Esophagus muscularis mucosa (tissue), 4 donors: ENCODE data around the gene IL32. TPM values are rescaled to one million over a fixed set of nuclear protein-coding genes. Genes with fewer than 3 reads are reported as not detected.

ENCODE experiments used
- DNase-seq: peaks from one replicate; pipeline ENCODE4 v3.0.0-alpha.2; 2017; ENCODE audit errors: extremely low spot score
- H3K27ac ChIP-seq, 4 donors: fragments of 200-600 bp; sonication (generic); replicated peaks in 1 of 4; 1 replicate in 3 of 4; 2 replicates in 1 of 4; pipeline ENCODE4 v1.5.1; 2016 to 2019; ENCODE audit warnings: mild to moderate bottlenecking in 1 of 4
- H3K27me3 ChIP-seq, 4 donors: fragments of 200-600 bp; sonication (generic); one replicate each; pipeline versions ENCODE4 v1.5.1 to v1.6.0; 2016 to 2019
- H3K36me3 ChIP-seq, 4 donors: fragments of 200-600 bp; sonication (generic); one replicate each; pipeline ENCODE4 v1.5.1; 2016 to 2019
- H3K4me1 ChIP-seq, 4 donors: fragments of 200-600 bp; sonication (generic); one replicate each; pipeline ENCODE4 v1.5.1; 2016 to 2019
- H3K4me3 ChIP-seq, 4 donors: fragments of 200-600 bp; sonication (generic); 1 replicate in 2 of 4; 2 replicates in 2 of 4; pipeline ENCODE4 v1.5.1; 2016 to 2019; ENCODE audit warnings: mild to moderate bottlenecking in 4 of 4, moderate library complexity in 1 of 4
- H3K9me3 ChIP-seq, 4 donors: fragments of 200-600 bp; sonication (generic); 1 replicate in 3 of 4; 2 replicates in 1 of 4; pipeline ENCODE4 v1.5.1; 2016 to 2019
- CTCF ChIP-seq, 3 experiments: fragments of 200-600 bp in 2 of 3; fragments of 450-650 bp in 1 of 3; sonication (generic) in 2 of 3; IDR thresholded peaks; one replicate each; pipeline ENCODE4 v1.5.1; 2017 to 2019; ENCODE audit warnings: antibody characterized with exemption in 3 of 3, mild to moderate bottlenecking in 2 of 3, moderate library complexity in 1 of 3
- EP300 ChIP-seq: sonication (generic); formaldehyde crosslinking; IDR thresholded peaks from one replicate; pipeline ENCODE4 v1.6.1; 2017; ENCODE audit warnings: antibody characterized with exemption
- POLR2A ChIP-seq: fragments of 450-650 bp; IDR thresholded peaks from one replicate; pipeline ENCODE4 v1.6.1; 2017; ENCODE audit warnings: antibody characterized with exemption, moderate library complexity, mild to moderate bottlenecking, low read depth
- POLR2AphosphoS5 ChIP-seq, 2 donors: sonication (generic); formaldehyde crosslinking; IDR thresholded peaks; one replicate each; pipeline ENCODE4 v1.6.1; 2017; ENCODE audit warnings: antibody characterized with exemption in 2 of 2
- WGBS: methylation state at CpG from one replicate; pipeline ENCODE4 v1.1.5; 2018; 5-methylcytosine and 5-hydroxymethylcytosine counted together
- intact Hi-C: fragments of 100-400 bp; cut with DNase I; formaldehyde crosslinking; loops from one replicate; pipeline ENCODE4 v1.15.1; 2023
- total RNA-seq, 4 donors: library from RNA; depleted of rRNA; stranded (reverse); fragments of >200 nt; gene quantifications; one replicate each; pipeline versions ENCODE4 v1.1.0 to v1.2.1, GENCODE V29; 2016

IL32 gene
- total RNA-seq, 4 donors from 2014 or later, result 13.7 to 40.8 (median 31.2) TPM

DNA sequence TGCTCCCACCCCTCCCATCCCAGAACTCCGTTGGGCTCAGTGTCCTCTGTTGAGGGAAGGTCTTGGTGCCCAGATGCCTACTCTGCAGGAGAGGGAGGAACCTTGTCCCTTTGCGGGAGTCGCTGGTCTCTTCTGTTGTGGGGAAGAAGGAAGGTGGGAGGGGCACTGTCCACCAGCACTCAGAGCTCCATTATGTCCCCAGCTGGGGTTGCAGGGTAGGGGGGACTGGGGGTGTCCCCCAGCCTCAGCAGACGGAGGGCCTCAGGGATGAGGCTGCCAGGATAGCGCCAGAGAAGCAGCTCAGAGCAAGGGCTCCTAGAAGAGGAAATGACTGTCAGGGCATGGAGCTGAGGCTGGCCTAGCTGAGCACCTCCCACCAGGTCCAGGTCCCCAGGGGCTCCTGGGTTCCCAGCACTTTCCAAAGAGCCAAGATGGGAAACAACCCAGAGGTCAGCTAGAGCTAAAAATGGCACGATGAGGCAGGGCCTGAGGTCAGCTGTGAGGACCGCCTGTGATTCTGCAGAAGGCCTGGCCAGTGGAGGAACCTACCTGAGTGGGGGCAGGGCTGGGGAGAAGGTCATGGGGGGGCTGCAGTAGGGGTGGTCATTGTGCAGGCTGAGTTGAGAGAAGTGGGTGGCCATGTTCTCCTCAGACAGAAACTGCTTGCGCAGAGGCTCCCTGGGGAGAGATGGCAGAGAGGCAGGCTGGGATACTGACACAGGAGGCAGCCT is 42.6 kb upstream of the IL32 start:
- H3K27ac ChIP-seq, result peak overlapping the region; percentile 96 to 99 (median 98)
- TF ChIP-seq POLR2A (no peak), CTCF (IDR thresholded peaks at IDR 0.05) (no peak), POLR2AphosphoS5 (IDR thresholded peaks at IDR 0.05) (no peak), EP300 (no peak)
- H3K4me1 ChIP-seq, result peaks cover 45 to 76% (median 64%) of the 10 kb centered on the region in 4 donors
- peaks cover 11 to 23% (median 20%) of the 10 kb centered on the region in 4 donors for H3K36me3 ChIP-seq
- WGBS, result 26% methylated on average over 7 of the region's 8 CpGs
- H3K4me3 ChIP-seq, result peak overlapping the region; percentile 66 to 86 (median 74)
- no peak for DNase-seq
- no peaks in the 10 kb centered on the region for H3K9me3 ChIP-seq
- intact Hi-C loops, result no loop called here
- peaks cover 0 to 16% (median 11%) of the 10 kb centered on the region in 4 donors for H3K27me3 ChIP-seq

GRCh38 chr16:3023415-3023668 is 42.1 kb upstream of the IL32 start:
- TF ChIP-seq CTCF (IDR thresholded peaks at IDR 0.05) (no peak), POLR2A (no peak), POLR2AphosphoS5 (IDR thresholded peaks at IDR 0.05) (no peak)
- DNase-seq, result no peak
- H3K9me3 ChIP-seq, result no peaks in the 10 kb centered on the region
- peaks cover 11 to 23% (median 20%) of the 10 kb centered on the region in 4 donors for H3K36me3 ChIP-seq
- peaks cover 0 to 11% (median 6%) of the 10 kb centered on the region in 4 donors for H3K27me3 ChIP-seq
- H3K4me3 ChIP-seq, result peak overlapping the region; percentile 66 to 86 (median 74)
- peak overlapping the region; percentile 96 to 99 (median 98) for H3K27ac ChIP-seq
- peaks cover 45 to 76% (median 64%) of the 10 kb centered on the region in 4 donors for H3K4me1 ChIP-seq
- intact Hi-C loops, result no loop called here
- 35% methylated on average over 2 of the region's 6 CpGs for WGBS

DNA sequence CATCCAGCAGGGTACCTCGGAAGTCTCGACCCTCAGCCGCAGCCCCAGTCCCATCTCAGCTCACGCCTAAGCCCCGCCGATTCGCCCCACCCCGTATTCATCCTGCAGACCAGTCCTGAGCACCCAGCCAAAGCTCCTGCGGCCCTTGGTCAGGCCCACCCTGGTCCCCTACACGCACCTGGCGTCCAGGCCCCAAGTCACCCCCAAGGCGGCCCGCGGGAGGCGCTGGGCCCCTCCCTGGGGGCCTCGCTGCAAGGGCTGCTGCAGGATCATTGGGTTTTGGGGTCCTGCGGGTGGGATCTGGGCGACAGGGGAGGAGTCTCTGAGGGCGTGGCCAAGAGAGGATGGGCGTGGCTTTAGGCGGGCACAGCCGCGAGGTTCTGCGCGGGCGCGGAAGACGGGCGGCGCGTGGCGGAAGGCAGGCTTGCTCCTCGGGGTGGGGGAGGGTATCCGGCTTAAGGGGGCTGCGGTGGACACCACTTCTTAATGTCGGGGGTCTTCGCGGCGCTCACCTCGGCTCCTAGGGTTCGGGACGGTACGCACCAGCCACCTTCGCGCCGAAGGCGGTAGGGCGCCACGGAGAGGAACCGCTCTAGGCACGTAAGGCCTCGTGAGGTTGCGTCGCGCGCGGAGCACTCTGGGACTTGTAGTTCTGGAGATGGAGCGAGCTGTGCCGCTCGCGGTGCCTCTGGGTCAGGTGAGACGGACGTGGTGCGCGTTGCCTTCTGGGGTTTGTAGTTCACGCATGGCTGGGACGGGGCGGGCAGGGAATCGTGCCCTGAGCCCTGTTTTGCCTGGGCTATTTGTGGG is 41.6 kb upstream of the IL32 start, which contains the start of the genes HCFC1R1 and THOC6:
Gene HCFC1R1, minus strand, starts transcription at position 274 of the 810 bp plus-strand sequence. Its CDS starts 1 bp downstream, at position 273.
Gene THOC6, plus strand, starts transcription at position 367 of the 810 bp plus-strand sequence. Its CDS starts 292 bp downstream, at position 659.
- peak within 1 kb of the TSS; percentile 66 to 86 (median 74) for H3K4me3 ChIP-seq
- peak; percentile 100 for DNase-seq
- peaks cover 0 to 11% (median 2%) of the 10 kb centered on the region in 4 donors for H3K27me3 ChIP-seq
- H3K27ac ChIP-seq, result peak within 1 kb of the TSS; percentile 96 to 99 (median 98)
- no peaks in the 10 kb centered on the region for H3K9me3 ChIP-seq
- H3K4me1 ChIP-seq, result peaks cover 49 to 79% (median 69%) of the 10 kb centered on the region in 4 donors
- TF ChIP-seq POLR2A (peak; percentile 57), CTCF (IDR thresholded peaks at IDR 0.05) (peak in 1 of 3 experiments; percentile 14), EP300 (no peak), POLR2AphosphoS5 (IDR thresholded peaks at IDR 0.05) (peak; percentile 92 to 95)
- intact Hi-C loops, result no loop called here
- WGBS, result 2% methylated on average over 11 of the region's 69 CpGs
- H3K36me3 ChIP-seq, result peaks cover 11 to 23% (median 20%) of the 10 kb centered on the region in 4 donors

DNA sequence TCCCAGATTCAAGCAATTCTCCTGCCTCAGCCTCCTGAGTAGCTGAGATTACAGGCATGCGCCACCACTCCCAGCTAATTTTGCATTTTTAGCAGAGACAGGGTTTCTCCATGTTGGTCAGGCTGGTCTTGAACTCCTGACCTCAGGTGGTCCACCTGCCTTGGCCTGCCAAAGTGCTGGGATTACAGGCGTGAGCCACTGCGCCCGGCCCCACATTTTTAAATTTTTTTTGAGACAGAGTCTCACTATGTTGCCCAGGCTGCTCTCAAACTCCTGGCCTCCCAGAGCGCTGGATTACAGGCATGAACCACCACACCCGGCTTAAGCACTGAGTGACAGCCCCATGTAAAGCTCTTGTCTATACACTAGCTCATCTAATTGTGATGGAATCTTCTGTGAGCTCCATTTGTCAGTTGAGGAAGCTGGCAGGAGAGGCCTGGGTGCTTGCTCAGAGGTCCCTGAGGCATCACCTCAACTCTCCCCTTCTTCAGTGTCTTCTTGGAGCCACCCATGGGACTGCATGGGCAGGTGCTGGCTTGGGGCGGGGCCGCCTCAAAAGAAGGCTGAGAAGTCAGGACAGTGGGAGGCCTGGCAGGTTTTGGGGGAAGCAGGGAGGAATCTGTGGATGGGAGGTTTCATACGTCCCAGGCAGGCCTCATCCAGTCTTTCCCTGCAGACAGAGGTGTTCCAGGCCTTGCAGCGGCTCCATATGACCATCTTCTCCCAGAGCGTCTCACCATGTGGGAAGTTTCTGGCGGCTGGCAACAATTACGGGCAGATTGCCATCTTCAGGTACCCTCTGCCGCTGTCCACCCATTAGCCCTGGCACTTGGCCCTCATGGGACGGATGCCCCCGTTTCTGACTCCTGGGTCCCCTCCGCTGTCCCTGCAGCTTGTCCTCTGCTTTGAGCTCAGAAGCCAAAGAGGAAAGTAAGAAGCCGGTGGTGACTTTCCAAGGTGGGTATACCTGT is 40.1 kb upstream of the IL32 start:
- H3K4me3 ChIP-seq, result no peak overlapping the region
- H3K4me1 ChIP-seq, result peaks cover 48 to 80% (median 73%) of the 10 kb centered on the region in 4 donors
- TF ChIP-seq CTCF (IDR thresholded peaks at IDR 0.05), result no peak
- TF ChIP-seq EP300, result no peak
- TF ChIP-seq POLR2AphosphoS5 (IDR thresholded peaks at IDR 0.05), result no peak
- no peak for TF ChIP-seq POLR2A
- H3K36me3 ChIP-seq, result peaks cover 11 to 23% (median 20%) of the 10 kb centered on the region in 4 donors
- no peak for DNase-seq
- H3K27me3 ChIP-seq, result peaks cover 0 to 19% (median 10%) of the 10 kb centered on the region in 4 donors
- no peak overlapping the region for H3K27ac ChIP-seq
- intact Hi-C loops, result no loop called here
- no peaks in the 10 kb centered on the region for H3K9me3 ChIP-seq
- WGBS, result 94% methylated on average over 18 of the region's 18 CpGs
